Astrocyte (in vitro differentiated cells and primary cell): Measurements from ENCODE around the gene GCNA. TPM values are rescaled to one million over a fixed set of nuclear protein-coding genes. Genes with fewer than 3 reads are reported as not detected.
A peak's percentile ranks its signal among the peaks of the same experiment; 100 is the strongest.
"Not testable (repeated sequence)": the region's sequence is repeated elsewhere in the genome, so short reads cannot be mapped to it uniquely, and the experiment has no call there.

ENCODE experiments used
- DNase-seq: peaks from one replicate; pipeline ENCODE4 v3.0.0-alpha.2; 2010; ENCODE audit warnings: low read depth
- FAIRE-seq: peaks from 2 replicates; lab custom pipeline; 2011; peaks lifted over from hg19 to GRCh38; lab: Jason Lieb, UNC
- H2AFZ ChIP-seq: 2 replicates; pipeline ENCODE4 v1.6.0; 2012; ENCODE audit warnings: low read depth, low read length, inconsistent platforms
- H3K27ac ChIP-seq: 2 replicates; pipeline ENCODE4 v1.5.1; 2011; ENCODE audit warnings: low read depth, low read length, inconsistent platforms
- H3K27me3 ChIP-seq: 2 replicates; pipeline ENCODE4 v1.6.0; 2011; ENCODE audit warnings: low read length, inconsistent platforms; ENCODE audit not compliant: insufficient read depth
- H3K36me3 ChIP-seq: 2 replicates; pipeline ENCODE4 v1.5.1; 2011; ENCODE audit warnings: low read length, inconsistent platforms; ENCODE audit not compliant: insufficient read depth
- H3K4me1 ChIP-seq: 2 replicates; pipeline ENCODE4 v1.5.1; 2011; ENCODE audit warnings: low read length, inconsistent platforms; ENCODE audit not compliant: insufficient read depth
- H3K4me2 ChIP-seq: 2 replicates; pipeline ENCODE4 v1.6.0; 2012; ENCODE audit warnings: low read length, inconsistent platforms
- H3K4me3 ChIP-seq: 2 replicates; pipeline ENCODE4 v1.5.1; 2011; ENCODE audit warnings: low read depth, mild to moderate bottlenecking, low read length, inconsistent platforms; ENCODE audit not compliant: insufficient read depth
- H3K79me2 ChIP-seq: 2 replicates; pipeline ENCODE4 v1.6.0; 2012; ENCODE audit warnings: mild to moderate bottlenecking, low read length, inconsistent platforms; ENCODE audit not compliant: insufficient read depth
- H3K9ac ChIP-seq: 2 replicates; pipeline ENCODE4 v1.6.0; 2012; ENCODE audit warnings: mild to moderate bottlenecking, low read length, inconsistent platforms
- H3K9me3 ChIP-seq: 2 replicates; pipeline ENCODE4 v1.5.1; 2012; ENCODE audit warnings: low read depth, mild to moderate bottlenecking, low read length, inconsistent platforms; ENCODE audit not compliant: insufficient read depth
- H4K20me1 ChIP-seq: 2 replicates; pipeline ENCODE4 v1.6.0; 2012; ENCODE audit warnings: low read length, inconsistent platforms; ENCODE audit not compliant: insufficient read depth
- H3K27ac Mint-ChIP-seq: one replicate; pipeline ENCODE4 v1.8.0; 2021; ENCODE audit warnings: mild to moderate bottlenecking, mixed read lengths; ENCODE audit not compliant: unreplicated experiment
- H3K27me3 Mint-ChIP-seq: one replicate; pipeline ENCODE4 v1.8.0; 2021; ENCODE audit warnings: low read depth, mixed read lengths; ENCODE audit not compliant: unreplicated experiment
- H3K36me3 Mint-ChIP-seq: one replicate; pipeline ENCODE4 v1.8.0; 2021; ENCODE audit warnings: low read depth, mixed read lengths; ENCODE audit not compliant: unreplicated experiment
- H3K4me1 Mint-ChIP-seq: one replicate; pipeline ENCODE4 v1.8.0; 2021; ENCODE audit warnings: low read depth, mixed read lengths; ENCODE audit not compliant: unreplicated experiment
- H3K4me3 Mint-ChIP-seq: one replicate; pipeline ENCODE4 v1.8.0; 2021; ENCODE audit warnings: mild to moderate bottlenecking, moderate library complexity, mixed read lengths; ENCODE audit not compliant: unreplicated experiment
- H3K9me3 Mint-ChIP-seq: one replicate; pipeline ENCODE4 v1.8.0; 2021; ENCODE audit warnings: mild to moderate bottlenecking, mixed read lengths; ENCODE audit not compliant: unreplicated experiment
- EZH2 ChIP-seq: IDR thresholded peaks from 2 replicates; pipeline ENCODE4 v1.6.1; 2012; ENCODE audit warnings: mild to moderate bottlenecking, low read length, inconsistent platforms; ENCODE audit not compliant: insufficient read depth
- total RNA-seq: library from RNA; stranded (reverse); gene quantifications from 2 replicates; pipeline ENCODE4 v1.2.1, GENCODE V29; 2021
- TF ChIP-seq, protein P1 (sequence below): IDR thresholded peaks from 2 replicates; pipeline ENCODE4 v1.5.1; 2011; ENCODE audit warnings: low read depth, mild to moderate bottlenecking, inconsistent platforms, low read length, moderate library complexity; ENCODE audit not compliant: insufficient read depth

Gene GCNA
- total RNA-seq, 1 donor from 2014 or later, result 2.2 TPM

DNA sequence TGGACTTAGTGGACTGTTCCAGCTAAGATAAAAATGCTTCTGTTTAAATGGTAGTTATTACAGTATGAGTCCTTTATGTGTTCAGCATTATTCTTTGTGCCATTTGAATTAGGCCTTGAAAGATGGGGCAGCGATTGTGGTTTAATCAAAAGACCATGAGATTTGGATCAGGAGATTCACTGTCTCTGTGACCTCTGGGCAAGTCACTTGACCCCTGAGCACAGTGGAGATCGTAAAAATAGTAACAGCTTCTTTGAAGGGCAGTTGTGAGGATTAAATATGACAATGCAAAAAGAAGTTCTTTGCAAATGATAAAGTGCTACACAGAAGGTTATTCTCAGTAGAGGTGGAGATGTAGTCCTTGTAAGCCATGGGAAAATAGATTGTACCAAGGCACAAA lies 29.3 kb downstream of the GCNA start:
- H3K9me3 Mint-ChIP-seq, result peaks cover 12% of the 10 kb centered on the region
- H3K4me3 Mint-ChIP-seq, result no peak overlapping the region
- peaks cover 55% of the 10 kb centered on the region for H3K36me3 Mint-ChIP-seq
- H3K4me1 Mint-ChIP-seq, result no peaks in the 10 kb centered on the region
- DNase-seq (no peak), FAIRE-seq (peak; percentile 17)
- Histone ChIP-seq H3K36me3 (peaks cover 15% of the 10 kb centered on the region), H3K27me3 (no peaks in the 10 kb centered on the region), H2AFZ (no peak overlapping the region), H3K9me3 (no peaks in the 10 kb centered on the region), H3K9ac (no peak overlapping the region), H3K4me1 (no peaks in the 10 kb centered on the region), H4K20me1 (peaks cover 21% of the 10 kb centered on the region), H3K4me3 (no peak overlapping the region), H3K27ac (no peak overlapping the region), H3K4me2 (no peak overlapping the region), H3K79me2 (no peaks in the 10 kb centered on the region)
- peak overlapping the region; percentile 2 for H3K27ac Mint-ChIP-seq
- no peaks in the 10 kb centered on the region for H3K27me3 Mint-ChIP-seq
- no peak for TF ChIP-seq EZH2
- TF ChIP-seq, protein P1, sequence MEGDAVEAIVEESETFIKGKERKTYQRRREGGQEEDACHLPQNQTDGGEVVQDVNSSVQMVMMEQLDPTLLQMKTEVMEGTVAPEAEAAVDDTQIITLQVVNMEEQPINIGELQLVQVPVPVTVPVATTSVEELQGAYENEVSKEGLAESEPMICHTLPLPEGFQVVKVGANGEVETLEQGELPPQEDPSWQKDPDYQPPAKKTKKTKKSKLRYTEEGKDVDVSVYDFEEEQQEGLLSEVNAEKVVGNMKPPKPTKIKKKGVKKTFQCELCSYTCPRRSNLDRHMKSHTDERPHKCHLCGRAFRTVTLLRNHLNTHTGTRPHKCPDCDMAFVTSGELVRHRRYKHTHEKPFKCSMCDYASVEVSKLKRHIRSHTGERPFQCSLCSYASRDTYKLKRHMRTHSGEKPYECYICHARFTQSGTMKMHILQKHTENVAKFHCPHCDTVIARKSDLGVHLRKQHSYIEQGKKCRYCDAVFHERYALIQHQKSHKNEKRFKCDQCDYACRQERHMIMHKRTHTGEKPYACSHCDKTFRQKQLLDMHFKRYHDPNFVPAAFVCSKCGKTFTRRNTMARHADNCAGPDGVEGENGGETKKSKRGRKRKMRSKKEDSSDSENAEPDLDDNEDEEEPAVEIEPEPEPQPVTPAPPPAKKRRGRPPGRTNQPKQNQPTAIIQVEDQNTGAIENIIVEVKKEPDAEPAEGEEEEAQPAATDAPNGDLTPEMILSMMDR, result no peak

DNA sequence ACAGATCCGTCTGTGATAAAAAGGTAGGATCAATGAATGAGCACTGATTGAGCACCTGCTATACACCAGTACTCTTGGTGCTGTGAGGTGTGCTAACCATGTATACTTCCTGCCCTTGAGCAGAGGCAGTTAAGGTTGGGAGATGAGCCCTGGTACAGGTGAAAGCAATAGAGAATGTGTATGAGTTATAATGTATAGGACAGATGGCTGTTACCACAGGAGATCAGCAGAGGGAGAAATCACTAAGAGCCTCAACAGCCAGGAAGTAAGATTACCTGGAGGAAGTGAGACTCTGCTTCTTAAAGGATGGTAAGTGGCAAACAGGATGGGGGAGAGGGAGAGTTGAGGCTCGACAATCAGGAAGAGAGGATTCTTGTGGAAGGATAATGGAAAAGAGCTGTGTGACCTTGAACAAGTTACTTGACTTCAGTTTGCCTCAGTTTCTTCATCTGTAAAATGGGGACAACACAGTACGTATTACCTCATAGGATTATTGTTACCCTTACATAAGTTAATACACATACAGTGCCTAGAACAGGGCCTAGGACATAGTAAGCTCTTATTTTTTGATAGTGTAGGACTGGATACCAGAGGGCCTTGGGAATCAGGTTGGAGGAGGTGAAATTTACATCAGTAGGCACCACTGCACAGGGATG lies 31.0 kb downstream of the GCNA start:
- Histone ChIP-seq H3K4me3 (no peak overlapping the region), H3K9ac (no peak overlapping the region), H3K4me1 (no peaks in the 10 kb centered on the region), H4K20me1 (peaks cover 19% of the 10 kb centered on the region), H3K79me2 (no peaks in the 10 kb centered on the region), H3K36me3 (peaks cover 14% of the 10 kb centered on the region), H3K27me3 (no peaks in the 10 kb centered on the region), H3K9me3 (no peaks in the 10 kb centered on the region), H3K4me2 (no peak overlapping the region), H2AFZ (no peak overlapping the region), H3K27ac (no peak overlapping the region)
- FAIRE-seq (peak; percentile 37), DNase-seq (no peak)
- TF ChIP-seq EZH2, result no peak
- TF ChIP-seq, protein P1, result no peak
- Mint-ChIP-seq H3K27me3 (no peaks in the 10 kb centered on the region), H3K9me3 (no peaks in the 10 kb centered on the region), H3K4me1 (no peaks in the 10 kb centered on the region), H3K27ac (no peak overlapping the region), H3K4me3 (no peak overlapping the region), H3K36me3 (peaks cover 41% of the 10 kb centered on the region)

DNA sequence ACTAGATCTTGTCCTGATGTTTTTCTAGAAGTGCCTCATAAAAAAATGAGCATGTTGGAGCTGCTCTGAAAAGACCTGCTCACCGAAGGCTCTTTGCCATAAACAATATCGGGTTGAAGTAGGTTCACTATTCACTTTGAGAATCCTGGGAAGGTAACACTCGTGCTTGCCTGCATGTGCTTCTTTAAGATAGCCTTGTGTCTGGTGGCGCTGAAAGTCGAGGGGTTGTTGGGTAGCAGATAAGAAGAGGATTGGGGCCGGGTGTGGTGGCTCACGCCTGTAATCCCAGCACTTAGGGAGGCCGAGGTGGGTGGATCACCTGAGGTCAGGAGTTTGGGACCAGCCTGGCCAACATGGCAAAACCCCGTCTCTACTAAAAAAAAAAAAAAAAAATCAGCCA lies 33.5 kb downstream of the GCNA start:
- not testable (repeated sequence) for H3K4me1 Mint-ChIP-seq, H3K4me2 ChIP-seq, H3K79me2 ChIP-seq, H3K27me3 ChIP-seq, H3K27ac ChIP-seq, H3K27me3 Mint-ChIP-seq, H3K9ac ChIP-seq, H3K36me3 ChIP-seq, H3K4me1 ChIP-seq, H3K27ac Mint-ChIP-seq, H3K9me3 Mint-ChIP-seq, H3K4me3 Mint-ChIP-seq, DNase-seq, H3K4me3 ChIP-seq, H3K9me3 ChIP-seq, FAIRE-seq, H2AFZ ChIP-seq
- peaks cover 27% of the 10 kb centered on the region for H3K36me3 Mint-ChIP-seq
- peaks cover 11% of the 10 kb centered on the region for H4K20me1 ChIP-seq
